Mesenchymal stem cell (in vitro differentiated cells and primary cell): ENCODE results near the gene CTSE.
"Not testable (repeated sequence)": the region's sequence is repeated elsewhere in the genome, so short reads cannot be mapped to it uniquely, and the experiment has no call there.

Experiments
- DNase-seq: peaks from one replicate; pipeline ENCODE4 v3.0.0-alpha.2; 2013
- H2AFZ ChIP-seq: one replicate; pipeline ENCODE4 v1.6.1; 2013; ENCODE audit warnings: low read depth, mild to moderate bottlenecking, control low read depth, inconsistent platforms, low read length, moderate library complexity
- H2AK5ac ChIP-seq: 2 replicates; pipeline ENCODE4 v1.6.1; 2013; ENCODE audit warnings: low read length, moderate library complexity, mild to moderate bottlenecking, inconsistent platforms; ENCODE audit not compliant: severe bottlenecking
- H2BK120ac ChIP-seq: one replicate; pipeline ENCODE4 v1.6.1; 2013; ENCODE audit warnings: low read depth, mild to moderate bottlenecking, inconsistent platforms, low read length, moderate library complexity
- H2BK12ac ChIP-seq, 2 experiments: one replicate each; pipeline ENCODE4 v1.6.1; 2013; ENCODE audit warnings: inconsistent platforms in 2 of 2, low read length in 2 of 2, mild to moderate bottlenecking in 2 of 2, moderate library complexity in 2 of 2, control low read depth in 1 of 2
- H2BK15ac ChIP-seq: one replicate; pipeline ENCODE4 v1.6.1; 2013; ENCODE audit warnings: mild to moderate bottlenecking, low read depth, inconsistent platforms; ENCODE audit not compliant: poor library complexity, severe bottlenecking
- H2BK5ac ChIP-seq: 2 replicates; pipeline ENCODE4 v1.6.1; 2013; ENCODE audit warnings: low read depth, mild to moderate bottlenecking, low read length, control low read depth, inconsistent platforms; ENCODE audit not compliant: poor library complexity, severe bottlenecking
- H3K14ac ChIP-seq, 2 experiments: one replicate each; pipeline ENCODE4 v1.6.1; 2013; ENCODE audit warnings: inconsistent platforms in 2 of 2, low read length in 2 of 2, control low read depth in 1 of 2, mild to moderate bottlenecking in 1 of 2, moderate library complexity in 1 of 2
- H3K18ac ChIP-seq, 2 experiments: one replicate each; pipeline ENCODE4 v1.6.1; 2013; ENCODE audit warnings: inconsistent platforms in 2 of 2, low read length in 2 of 2, control low read depth in 1 of 2, low read depth in 1 of 2, mild to moderate bottlenecking in 1 of 2
- H3K23ac ChIP-seq, 2 experiments: one replicate each; pipeline ENCODE4 v1.6.1; 2013; ENCODE audit warnings: inconsistent platforms in 2 of 2, low read length in 2 of 2, mild to moderate bottlenecking in 2 of 2, moderate library complexity in 2 of 2, control low read depth in 1 of 2
- H3K27ac ChIP-seq: 2 replicates; pipeline ENCODE4 v1.5.1; 2013; ENCODE audit warnings: mild to moderate bottlenecking, moderate library complexity, low read length, control low read depth, inconsistent platforms; ENCODE audit not compliant: poor library complexity, severe bottlenecking
- H3K27me3 ChIP-seq, 2 experiments: 2 replicates each; pipeline versions ENCODE4 v1.6.1 to v1.7.0; 2013; ENCODE audit warnings: low read length in 2 of 2, mild to moderate bottlenecking in 2 of 2, moderate library complexity in 2 of 2, control low read depth in 1 of 2, inconsistent platforms in 1 of 2; ENCODE audit not compliant: control insufficient read depth in 1 of 2, insufficient read depth in 1 of 2
- H3K36me3 ChIP-seq, 2 experiments: 2 replicates each; pipeline versions ENCODE4 v1.6.1 to v1.7.0; 2013; ENCODE audit warnings: low read length in 2 of 2, control low read depth in 1 of 2, inconsistent platforms in 1 of 2, low read depth in 1 of 2, mild to moderate bottlenecking in 1 of 2; ENCODE audit not compliant: insufficient read depth in 2 of 2, control insufficient read depth in 1 of 2
- H3K4ac ChIP-seq, 2 experiments: one replicate each; pipeline ENCODE4 v1.6.1; 2013; ENCODE audit warnings: inconsistent platforms in 2 of 2, low read length in 2 of 2, mild to moderate bottlenecking in 2 of 2, moderate library complexity in 2 of 2, control low read depth in 1 of 2, low read depth in 1 of 2
- H3K4me1 ChIP-seq: 2 replicates; pipeline ENCODE4 v1.6.1; 2013; ENCODE audit warnings: low read depth, low read length, control low read depth; ENCODE audit not compliant: control insufficient read depth, insufficient read depth
- H3K4me2 ChIP-seq: 2 replicates; pipeline ENCODE4 v1.6.1; 2013; ENCODE audit warnings: low read length, mild to moderate bottlenecking, inconsistent platforms; ENCODE audit not compliant: poor library complexity, severe bottlenecking
- H3K4me3 ChIP-seq, 2 experiments: 2 replicates each; pipeline versions ENCODE4 v1.5.1 to v1.7.0; 2013; ENCODE audit warnings: low read length in 2 of 2, mild to moderate bottlenecking in 2 of 2, control low read depth in 1 of 2, low read depth in 1 of 2; ENCODE audit not compliant: insufficient read depth in 1 of 2
- H3K79me1 ChIP-seq: replicated peaks from 2 replicates; pipeline ENCODE4 v1.6.1; 2013; ENCODE audit warnings: mild to moderate bottlenecking, control low read depth, low read length, inconsistent platforms; ENCODE audit not compliant: poor library complexity, severe bottlenecking
- H3K9ac ChIP-seq: 2 replicates; pipeline ENCODE4 v1.7.0; 2013; ENCODE audit warnings: mild to moderate bottlenecking, low read length, moderate library complexity
- H3K9me3 ChIP-seq: 2 replicates; pipeline ENCODE4 v1.7.0; 2013; ENCODE audit warnings: mild to moderate bottlenecking, low read length; ENCODE audit not compliant: control insufficient read depth
- H4K8ac ChIP-seq: one replicate; pipeline ENCODE4 v1.6.1; 2013; ENCODE audit warnings: inconsistent platforms, mild to moderate bottlenecking, low read length, moderate library complexity
- H4K91ac ChIP-seq: one replicate; pipeline ENCODE4 v1.6.1; 2013; ENCODE audit warnings: mild to moderate bottlenecking, low read length, inconsistent platforms
- WGBS: methylation state at CpG from one replicate; pipeline ENCODE4 v1.1.7; 2013; ENCODE audit warnings: mixed read lengths; 5-methylcytosine and 5-hydroxymethylcytosine counted together

Gene CTSE

DNA sequence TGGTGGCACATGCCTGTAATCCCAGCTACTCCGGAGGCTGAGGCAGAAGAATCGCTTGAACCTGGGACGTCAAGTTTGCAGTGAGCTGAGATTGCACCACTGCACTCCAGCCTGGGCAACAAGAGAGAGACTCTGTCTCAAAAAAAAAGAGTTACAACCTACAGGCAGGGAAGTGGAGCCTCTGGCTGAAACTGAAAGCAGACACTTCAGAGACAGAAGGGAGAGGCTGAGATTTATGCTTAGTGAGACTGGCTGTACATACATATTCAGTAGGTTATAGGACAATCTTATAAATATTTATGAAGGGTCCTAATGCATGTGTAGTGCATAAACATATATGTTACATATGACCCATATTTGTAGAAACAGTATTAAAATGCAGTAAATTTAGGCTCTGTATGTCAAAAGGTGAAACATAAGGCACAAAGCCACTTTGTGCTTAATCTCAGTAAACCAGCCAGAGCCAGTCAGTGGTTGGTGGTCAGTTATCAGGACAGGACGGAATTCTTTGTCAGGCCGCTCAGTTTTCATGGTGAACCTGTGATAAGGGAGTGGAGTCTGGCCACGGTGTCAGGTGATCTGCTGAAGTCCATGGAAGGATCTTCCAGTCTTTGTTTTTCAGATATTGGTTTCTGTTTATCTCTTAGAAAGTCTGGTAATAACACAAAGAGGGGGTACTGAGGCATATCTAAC lies 42.9 kb upstream of the CTSE start:
- H3K14ac ChIP-seq = no peak overlapping the region
- H3K27ac ChIP-seq = no peak overlapping the region
- H4K91ac ChIP-seq = no peak overlapping the region
- H3K18ac ChIP-seq = no peak overlapping the region
- H3K27me3 ChIP-seq = peaks cover 0 to 49% of the 10 kb centered on the region in 2 experiments
- H2AK5ac ChIP-seq = no peak overlapping the region
- 67% methylated on average over 6 of the region's 6 CpGs for WGBS
- no peak overlapping the region for H3K4ac ChIP-seq
- H2BK12ac ChIP-seq = no peak overlapping the region
- H2BK5ac ChIP-seq = no peak overlapping the region
- H3K9ac ChIP-seq = no peak overlapping the region
- H4K8ac ChIP-seq = no peak overlapping the region
- peaks cover 7% of the 10 kb centered on the region for H3K79me1 ChIP-seq
- no peak overlapping the region for H3K23ac ChIP-seq
- H2BK15ac ChIP-seq = no peak overlapping the region
- H3K36me3 ChIP-seq = peaks cover 0 to 50% of the 10 kb centered on the region in 2 experiments
- no peak overlapping the region for H3K4me3 ChIP-seq
- H3K4me2 ChIP-seq = no peak overlapping the region
- no peak overlapping the region for H2AFZ ChIP-seq
- peaks cover 8% of the 10 kb centered on the region for H3K4me1 ChIP-seq
- H2BK120ac ChIP-seq = no peak overlapping the region
- peaks cover 4% of the 10 kb centered on the region for H3K9me3 ChIP-seq
- DNase-seq = peak; percentile 9

DNA sequence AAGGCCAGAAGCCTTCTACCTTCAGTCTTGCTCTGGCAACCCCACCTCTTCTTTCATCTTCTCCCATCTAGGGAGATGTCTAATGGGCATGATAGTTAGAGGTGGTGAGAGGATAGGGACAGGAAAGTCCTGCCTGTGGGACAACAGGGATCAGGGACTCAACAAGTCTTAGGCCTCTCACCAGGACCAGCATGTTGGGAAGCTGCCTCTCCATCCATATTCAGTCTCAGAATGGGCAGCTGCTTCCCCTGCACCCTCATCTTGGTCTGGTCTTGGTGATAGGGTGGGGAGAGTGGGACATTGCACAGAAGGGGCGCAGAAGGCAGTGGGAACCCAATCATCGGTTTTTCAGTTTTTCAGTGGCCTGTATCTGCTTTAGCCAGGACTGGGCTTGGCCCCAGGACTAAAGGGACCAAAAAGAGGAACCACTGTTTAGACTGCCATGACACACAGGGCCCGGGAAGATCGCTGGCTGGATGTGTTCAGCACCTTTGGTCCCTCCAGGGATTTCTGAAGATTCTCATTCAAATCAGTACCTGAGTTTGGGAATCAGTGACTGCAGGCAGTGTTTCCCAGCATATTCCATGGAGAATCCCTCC lies 42.0 kb upstream of the CTSE start:
- Histone ChIP-seq H3K23ac (no peak overlapping the region), H3K18ac (no peak overlapping the region), H3K36me3 (peaks cover 0 to 50% of the 10 kb centered on the region in 2 experiments), H3K9me3 (peaks cover 4% of the 10 kb centered on the region), H4K91ac (no peak overlapping the region), H3K4ac (no peak overlapping the region), H3K4me3 (no peak overlapping the region), H3K14ac (no peak overlapping the region), H3K4me1 (peaks cover 12% of the 10 kb centered on the region), H2AFZ (no peak overlapping the region), H2BK15ac (no peak overlapping the region), H2AK5ac (no peak overlapping the region), H4K8ac (no peak overlapping the region), H2BK12ac (no peak overlapping the region), H3K27me3 (peaks cover 0 to 50% of the 10 kb centered on the region in 2 experiments), H2BK120ac (no peak overlapping the region), H3K4me2 (no peak overlapping the region), H3K9ac (no peak overlapping the region), H2BK5ac (no peak overlapping the region), H3K27ac (no peak overlapping the region), H3K79me1 (peaks cover 5% of the 10 kb centered on the region)
- 87% methylated on average over 4 of the region's 4 CpGs for WGBS
- no peak for DNase-seq

DNA sequence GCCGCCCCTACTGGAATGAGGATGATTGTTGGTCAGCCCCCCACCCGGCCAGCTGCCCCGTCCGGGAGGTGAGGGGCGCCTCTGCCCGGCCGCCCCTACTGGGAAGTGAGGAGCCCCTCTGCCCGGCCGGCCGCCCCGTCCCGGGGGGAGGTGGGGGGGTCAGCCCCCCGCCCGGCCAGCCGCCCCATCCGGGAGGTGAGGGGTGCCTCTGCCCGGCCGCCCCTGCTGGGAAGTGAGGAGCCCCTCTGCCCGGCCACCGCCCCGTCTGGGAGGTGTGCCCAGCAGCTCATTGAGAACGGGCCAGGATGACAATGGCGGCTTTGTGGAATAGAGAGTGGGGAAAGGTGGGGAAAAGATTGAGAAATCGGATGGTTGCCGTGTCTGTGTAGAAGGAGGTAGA lies 40.8 kb upstream of the CTSE start:
- not testable (repeated sequence) for H3K23ac ChIP-seq, H2AK5ac ChIP-seq, H3K27ac ChIP-seq, H2BK15ac ChIP-seq, H3K79me1 ChIP-seq, H3K14ac ChIP-seq, H3K4me2 ChIP-seq, H3K4me3 ChIP-seq, H3K9me3 ChIP-seq, H3K9ac ChIP-seq, H2BK120ac ChIP-seq, H3K4ac ChIP-seq, H2BK5ac ChIP-seq, H2AFZ ChIP-seq, H2BK12ac ChIP-seq, DNase-seq, H3K18ac ChIP-seq, H4K91ac ChIP-seq, H4K8ac ChIP-seq
- Histone ChIP-seq H3K4me1 (peaks cover 20% of the 10 kb centered on the region), H3K27me3 (peaks cover 0 to 52% of the 10 kb centered on the region in 2 experiments), H3K36me3 (peaks cover 0 to 54% of the 10 kb centered on the region in 2 experiments)
- WGBS = 99% methylated on average over 16 of the region's 25 CpGs

DNA sequence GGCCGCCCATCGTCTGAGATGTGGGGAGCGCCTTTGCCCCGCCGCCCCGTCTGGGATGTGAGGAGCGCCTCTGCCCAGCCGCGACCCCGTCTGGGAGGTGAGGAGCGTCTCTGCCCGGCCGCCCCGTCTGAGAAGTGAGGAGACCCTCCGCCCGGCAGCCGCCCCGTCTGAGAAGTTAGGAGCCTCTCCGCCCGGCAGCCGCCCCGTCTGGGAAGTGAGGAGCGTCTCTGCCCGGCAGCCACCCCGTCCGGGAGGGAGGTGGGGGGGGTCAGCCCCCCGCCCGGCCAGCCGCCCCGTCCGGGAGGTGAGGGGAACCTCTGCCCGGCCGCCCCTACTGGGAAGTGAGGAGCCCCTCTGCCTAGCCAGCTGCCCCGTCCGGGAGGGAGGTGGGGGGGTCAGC lies 40.3 kb upstream of the CTSE start:
- not testable (repeated sequence) for H4K91ac ChIP-seq, H3K14ac ChIP-seq, H2AK5ac ChIP-seq, H3K4ac ChIP-seq, H3K4me3 ChIP-seq, H2BK120ac ChIP-seq, H3K79me1 ChIP-seq, H2BK12ac ChIP-seq, H3K9me3 ChIP-seq, H3K4me2 ChIP-seq, DNase-seq, H4K8ac ChIP-seq, H3K18ac ChIP-seq, H3K9ac ChIP-seq, H2BK5ac ChIP-seq, H2AFZ ChIP-seq, H3K23ac ChIP-seq, H2BK15ac ChIP-seq, H3K27ac ChIP-seq
- Histone ChIP-seq H3K36me3 (peaks cover 0 to 53% of the 10 kb centered on the region in 2 experiments), H3K4me1 (peaks cover 24% of the 10 kb centered on the region), H3K27me3 (peaks cover 0 to 47% of the 10 kb centered on the region in 2 experiments)
- WGBS = 100% methylated on average over 9 of the region's 35 CpGs
